ENCODE measurements around the gene GATAD2B.
"Not testable (repeated sequence)": the region's sequence is repeated elsewhere in the genome, so short reads cannot be mapped to it uniquely, and the experiment has no call there.

Gene GATAD2B

DNA sequence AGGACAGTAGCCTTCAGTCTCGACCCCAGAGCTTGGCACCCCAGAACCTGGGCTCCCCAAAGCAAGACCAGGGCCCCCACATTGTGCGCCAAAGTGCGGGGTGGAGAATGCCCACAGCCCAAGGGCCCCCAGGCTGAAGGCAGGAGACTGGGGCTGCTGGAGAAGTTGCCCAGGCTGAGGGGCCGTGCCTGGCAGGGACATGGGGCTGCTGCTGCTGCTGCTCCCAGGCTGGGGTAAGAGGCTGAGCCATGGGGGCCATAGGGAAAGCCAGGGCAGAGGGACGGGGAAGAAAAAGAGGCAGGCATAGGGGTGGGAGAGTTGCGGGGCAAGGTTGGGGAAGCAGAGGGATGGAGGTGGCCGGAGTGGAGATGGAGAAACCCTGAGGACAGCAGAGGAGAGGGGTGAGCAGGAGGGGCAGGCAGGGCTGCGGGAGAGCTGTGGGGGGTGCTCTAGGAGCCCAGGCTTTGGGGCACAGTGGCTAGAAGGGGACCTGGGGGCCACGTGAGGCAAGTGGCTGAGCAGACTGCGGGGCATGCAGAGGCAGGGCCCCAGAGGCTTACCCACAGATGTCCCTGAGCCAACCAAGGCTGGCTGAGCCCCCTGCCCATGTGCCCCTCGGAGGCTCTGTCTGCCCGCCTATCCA, 128.7 kb downstream of the GATAD2B start:
- DNase-seq, result no peak

GRCh38 chr1:153793261-153793972, 129.4 kb downstream of the GATAD2B start:
- no peak for DNase-seq

- no peak for DNase-seq
Measured at GRCh38 chr1:153792631-153793041, 130.1 kb downstream of the GATAD2B start.

GRCh38 chr1:153791648-153792253, 131.0 kb downstream of the GATAD2B start:
- no peak for DNase-seq

DNA sequence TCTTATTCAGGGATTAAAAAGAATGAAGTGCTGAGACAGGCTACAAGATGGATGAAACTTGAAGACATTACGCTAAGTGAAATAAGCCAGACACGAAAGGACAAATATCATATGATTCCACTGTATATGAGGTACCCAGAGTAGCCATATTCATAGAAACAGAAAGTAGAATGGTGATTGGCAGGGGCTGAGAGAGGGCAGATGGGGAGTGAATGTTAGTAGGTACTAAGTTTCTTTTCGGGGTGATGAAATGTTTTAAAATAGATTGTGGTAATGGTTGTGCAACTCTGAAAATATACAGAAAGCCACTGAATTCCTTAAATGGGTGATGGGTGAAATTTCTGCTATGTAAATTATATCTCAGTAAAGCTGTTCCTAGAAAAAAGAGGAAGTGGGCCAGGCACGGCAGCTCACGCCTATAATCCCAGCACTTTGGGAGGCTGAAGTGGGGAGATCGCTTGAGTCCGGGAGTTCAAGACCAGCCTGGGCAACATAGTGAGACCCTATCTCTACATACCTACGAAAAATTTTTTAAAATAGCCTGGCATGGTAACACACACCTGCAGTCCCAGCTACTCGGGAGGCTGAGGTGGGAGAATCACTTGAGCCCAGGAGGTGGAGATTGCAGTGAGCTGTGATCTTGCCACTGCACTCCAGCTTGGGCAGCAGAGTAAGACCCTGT, 131.7 kb downstream of the GATAD2B start:
- DNase-seq, result no peak

DNA sequence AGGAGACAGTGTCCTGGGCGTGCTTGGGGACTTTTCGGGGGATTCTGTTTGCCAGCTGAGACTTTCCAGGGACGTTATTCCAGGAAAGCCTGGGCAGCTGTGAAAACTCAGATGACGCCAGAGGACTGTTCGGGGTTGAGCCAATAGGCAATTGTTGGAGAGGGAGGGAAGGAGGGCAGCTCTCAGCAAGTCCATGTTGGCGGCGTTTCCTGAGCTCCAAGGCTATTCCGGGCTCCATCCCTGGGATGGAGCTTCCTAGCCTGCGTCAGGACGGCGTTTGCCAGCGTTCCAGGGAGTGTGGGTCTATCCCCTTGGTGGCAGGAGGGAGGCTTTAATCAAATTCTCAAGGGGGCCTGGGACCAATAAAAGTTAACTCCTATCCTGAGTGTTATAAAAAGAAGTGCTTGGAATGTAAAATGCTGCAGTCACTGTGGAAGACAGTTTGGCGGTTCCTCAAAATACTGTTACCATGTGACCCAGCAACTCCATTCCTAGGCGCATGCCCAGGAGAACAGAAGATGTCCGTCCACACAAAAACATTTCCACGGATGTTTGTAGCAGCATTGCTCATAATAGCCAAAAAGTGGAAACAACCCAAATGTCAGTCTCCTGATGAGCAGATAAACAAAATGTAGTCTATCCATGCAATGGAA, 132.3 kb downstream of the GATAD2B start:
- peak; percentile 10 for DNase-seq

GRCh38 chr1:153789478-153790034, 133.2 kb downstream of the GATAD2B start:
- no peak for DNase-seq

GRCh38 chr1:153786038-153786790, 136.6 kb downstream of the GATAD2B start:
- DNase-seq, result no peak

DNA sequence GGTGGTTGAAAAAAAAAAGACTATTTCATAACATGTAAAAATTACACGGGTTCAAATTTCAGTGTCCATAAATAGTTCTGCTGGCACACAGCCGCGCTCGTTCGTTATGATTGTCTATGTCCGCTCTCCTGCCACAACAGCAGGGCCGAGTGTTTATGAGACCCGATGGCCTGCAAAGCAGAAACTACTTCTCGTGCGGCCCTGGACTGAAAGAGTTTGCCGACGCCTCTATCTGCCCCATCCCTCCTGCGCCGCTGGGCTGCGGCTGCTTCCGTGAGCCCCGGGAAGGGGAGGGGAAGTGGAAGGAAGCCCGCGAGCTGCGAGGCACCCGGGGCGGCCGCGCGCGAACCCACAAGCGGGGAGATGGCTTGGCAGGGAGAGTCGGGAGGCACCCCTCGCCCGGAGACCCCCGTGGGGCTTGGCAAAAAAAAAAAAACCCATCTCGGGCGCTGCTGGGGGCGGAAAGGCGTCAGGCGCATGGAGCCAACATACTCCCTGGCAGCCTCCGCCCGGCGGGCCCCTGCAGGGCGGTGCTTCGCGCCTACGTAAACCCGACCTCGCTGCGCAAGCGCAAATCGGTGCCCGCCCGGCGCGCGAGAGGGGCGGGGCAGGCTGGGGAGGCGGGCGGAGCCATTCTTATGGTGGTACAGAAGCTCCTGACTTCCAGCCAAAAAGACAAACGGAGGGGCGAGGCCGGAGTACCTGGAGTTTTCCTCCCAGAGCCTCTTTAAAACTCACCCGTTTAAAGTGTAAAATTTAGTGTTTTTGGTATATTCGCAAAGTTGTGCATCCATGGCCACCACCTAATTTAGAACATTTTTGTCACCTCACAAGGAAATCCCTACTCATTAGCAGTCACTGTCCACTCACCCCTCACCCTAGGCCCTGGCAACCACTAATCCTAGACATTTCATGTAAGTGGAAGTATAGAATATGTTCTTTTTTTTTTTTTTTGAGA, 139.3 kb downstream of the GATAD2B start:
- DNase-seq, result peak; percentile 95

GRCh38 chr1:153782648-153783047, 140.1 kb downstream of the GATAD2B start:
- DNase-seq, result not testable (repeated sequence)

DNA sequence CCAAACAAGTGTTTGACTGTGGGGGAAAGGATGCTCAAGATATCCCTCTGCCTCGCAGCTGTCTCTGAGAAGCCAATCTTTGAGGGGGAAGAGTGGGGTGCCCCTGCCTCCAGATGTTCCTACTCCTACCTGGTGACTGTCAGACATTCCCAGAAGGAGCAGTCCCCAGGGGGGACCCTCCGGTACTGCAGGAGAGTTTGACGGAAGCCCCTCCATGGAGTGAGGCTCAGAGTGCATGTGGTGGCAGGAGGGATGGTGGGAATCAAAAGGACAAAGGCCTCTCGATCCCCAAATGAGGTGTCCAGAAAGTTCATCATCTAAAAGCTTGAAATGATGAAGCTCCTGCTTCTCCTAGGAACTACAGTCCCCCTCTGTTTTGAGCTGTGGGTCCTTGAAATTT, 142.2 kb downstream of the GATAD2B start:
- no peak for DNase-seq

- DNase-seq, result no peak
Measured at GRCh38 chr1:153779781-153780541, 142.8 kb downstream of the GATAD2B start.

DNA sequence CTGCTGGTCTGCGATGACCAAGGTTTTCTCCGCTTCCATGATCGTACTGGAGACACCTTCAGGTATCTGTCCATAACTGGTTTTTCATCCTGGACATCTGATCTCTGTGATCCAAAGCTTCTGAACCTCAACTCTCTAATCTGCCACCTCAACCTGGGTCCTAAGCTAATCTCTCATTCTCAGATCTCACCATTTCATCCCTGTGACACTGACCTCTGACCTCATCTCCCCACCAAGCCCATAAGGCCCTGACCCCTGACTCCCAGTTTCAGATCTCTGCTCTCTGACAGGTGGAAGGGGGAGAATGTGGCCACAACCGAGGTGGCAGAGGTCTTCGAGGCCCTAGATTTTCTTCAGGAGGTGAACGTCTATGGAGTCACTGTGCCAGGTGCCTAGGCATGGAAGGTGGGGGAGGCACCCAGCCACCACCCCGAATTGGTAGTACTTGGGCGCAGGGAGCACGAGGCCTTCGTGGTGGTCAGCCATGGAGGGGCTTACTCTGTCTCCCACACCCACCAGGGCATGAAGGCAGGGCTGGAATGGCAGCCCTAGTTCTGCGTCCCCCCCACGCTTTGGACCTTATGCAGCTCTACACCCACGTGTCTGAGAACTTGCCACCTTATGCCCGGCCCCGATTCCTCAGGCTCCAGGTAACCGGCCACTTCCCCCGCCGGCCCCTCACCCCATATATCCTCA, 143.8 kb downstream of the GATAD2B start:
- DNase-seq, result no peak

DNA sequence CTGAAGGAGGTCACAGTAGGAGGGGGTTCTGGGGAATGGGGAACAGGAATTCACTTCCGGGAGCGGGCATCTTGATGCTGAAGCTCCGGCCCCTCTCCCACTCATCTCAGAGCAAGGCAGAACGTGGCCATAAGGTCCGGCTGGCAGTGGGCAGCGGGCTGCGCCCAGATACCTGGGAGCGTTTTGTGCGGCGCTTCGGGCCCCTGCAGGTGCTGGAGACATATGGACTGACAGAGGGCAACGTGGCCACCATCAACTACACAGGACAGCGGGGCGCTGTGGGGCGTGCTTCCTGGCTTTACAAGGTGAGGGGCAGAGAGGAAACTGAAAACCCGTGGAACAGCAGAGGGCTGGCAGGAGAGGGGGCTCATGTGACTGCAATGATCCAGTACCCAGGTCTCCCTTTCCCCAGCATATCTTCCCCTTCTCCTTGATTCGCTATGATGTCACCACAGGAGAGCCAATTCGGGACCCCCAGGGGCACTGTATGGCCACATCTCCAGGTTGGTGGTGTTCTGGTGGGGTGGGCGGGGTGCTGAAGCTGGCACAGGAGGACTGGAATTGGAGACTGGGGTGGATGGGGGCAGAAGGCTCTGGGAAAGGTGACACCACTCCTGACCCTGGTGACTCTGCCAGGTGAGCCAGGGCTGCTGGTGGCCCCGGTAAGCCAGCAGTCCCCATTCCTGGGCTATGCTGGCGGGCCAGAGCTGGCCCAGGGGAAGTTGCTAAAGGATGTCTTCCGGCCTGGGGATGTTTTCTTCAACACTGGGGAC, 144.5 kb downstream of the GATAD2B start:
- DNase-seq, result no peak

- DNase-seq, result no peak
Measured at GRCh38 chr1:153777648-153778047, 145.1 kb downstream of the GATAD2B start.

- DNase-seq, result no peak
Measured at GRCh38 chr1:153776845-153777370, 145.9 kb downstream of the GATAD2B start.

- DNase-seq, result no peak
Measured at GRCh38 chr1:153776352-153776751, 146.4 kb downstream of the GATAD2B start.

Data from NCI-H1092 treated with DMSO at 0.1 percent for 48 hours (cell line).